Mesodermal cell (in vitro differentiated cells): ENCODE results near the gene PRMT9.

ENCODE experiments used
- H3K27ac ChIP-seq: 2 replicates; pipeline ENCODE4 v1.7.0; 2013; ENCODE audit warnings: mild to moderate bottlenecking, low read depth, low read length, moderate library complexity; ENCODE audit not compliant: severe bottlenecking
- H3K36me3 ChIP-seq: 2 replicates; pipeline ENCODE4 v1.7.1; 2013; ENCODE audit warnings: mild to moderate bottlenecking, low read length, moderate library complexity; ENCODE audit not compliant: control insufficient read depth, insufficient read depth
- H3K4me1 ChIP-seq: one replicate; pipeline ENCODE4 v1.7.1; 2013; ENCODE audit warnings: mild to moderate bottlenecking, low read length; ENCODE audit not compliant: insufficient read depth, control insufficient read depth, poor library complexity, severe bottlenecking
- H3K4me3 ChIP-seq: 2 replicates; pipeline ENCODE4 v1.7.0; 2013; ENCODE audit warnings: low read length, control low read depth, mild to moderate bottlenecking; ENCODE audit not compliant: insufficient read depth, poor library complexity, severe bottlenecking; ENCODE audit errors: extremely low read depth
- H3K9me3 ChIP-seq: 2 replicates; pipeline ENCODE4 v1.7.1; 2013; ENCODE audit warnings: mild to moderate bottlenecking, low read length, moderate library complexity; ENCODE audit not compliant: control insufficient read depth
- WGBS, 2 experiments: methylation state at CpG; one replicate each; pipeline ENCODE4 v1.1.5; 2013; ENCODE audit warnings: missing lambda C conversion rate in 2 of 2; ENCODE audit not compliant: insufficient coverage in 2 of 2; 5-methylcytosine and 5-hydroxymethylcytosine counted together

Gene PRMT9

DNA sequence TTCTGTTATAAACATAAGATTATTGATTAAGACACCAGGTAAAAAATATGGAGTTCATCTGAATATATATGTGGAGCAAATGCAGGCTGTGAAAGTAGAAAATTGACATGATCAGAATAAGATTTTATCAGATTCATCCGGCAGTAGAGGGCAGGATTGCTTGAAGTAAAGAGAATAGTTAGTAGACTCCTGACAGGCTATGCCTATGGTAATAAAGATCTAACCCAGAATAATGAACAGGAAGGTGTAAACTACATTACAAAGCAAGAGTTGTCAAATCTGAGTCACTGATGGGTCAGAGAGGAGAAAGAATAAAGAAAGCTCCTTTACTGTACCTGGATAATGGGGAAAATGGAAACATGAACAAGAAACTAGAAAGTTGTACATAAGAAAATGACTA is 87.6 kb downstream of the PRMT9 start:
- no peak overlapping the region for H3K27ac ChIP-seq
- H3K4me3 ChIP-seq, result no peak overlapping the region
- no peaks in the 10 kb centered on the region for H3K9me3 ChIP-seq
- peaks cover 12% of the 10 kb centered on the region for H3K4me1 ChIP-seq
- H3K36me3 ChIP-seq, result no peaks in the 10 kb centered on the region
- WGBS, 2 experiments, result 100% methylated on average over 1 of the region's 1 CpG; no CpG with 5 or more reads in 1 of the 2 experiments

DNA sequence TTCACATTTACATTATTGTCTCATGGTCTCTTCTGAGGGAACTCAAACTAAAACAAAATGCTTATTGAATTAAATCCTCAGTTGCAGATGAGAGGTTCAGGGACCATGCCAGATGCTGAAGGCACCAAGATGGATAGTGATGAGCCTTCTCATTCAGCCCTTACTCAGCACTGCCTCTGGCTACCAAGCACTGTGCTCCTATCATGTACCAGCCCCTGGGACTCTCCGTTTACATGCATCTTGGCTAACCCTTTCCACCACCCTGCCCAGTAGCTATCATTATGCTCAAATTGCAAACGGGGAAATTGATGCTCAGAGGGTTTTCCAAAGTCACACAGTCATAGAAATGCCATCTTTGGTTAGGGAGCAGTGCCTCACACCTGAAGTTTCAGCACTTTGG is 89.4 kb downstream of the PRMT9 start:
- Histone ChIP-seq H3K9me3 (no peaks in the 10 kb centered on the region), H3K36me3 (no peaks in the 10 kb centered on the region), H3K27ac (no peak overlapping the region), H3K4me3 (no peak overlapping the region), H3K4me1 (peaks cover 8% of the 10 kb centered on the region)
- WGBS, 2 experiments, result 77 to 100% methylated on average over 2 of the region's 2 CpGs

DNA sequence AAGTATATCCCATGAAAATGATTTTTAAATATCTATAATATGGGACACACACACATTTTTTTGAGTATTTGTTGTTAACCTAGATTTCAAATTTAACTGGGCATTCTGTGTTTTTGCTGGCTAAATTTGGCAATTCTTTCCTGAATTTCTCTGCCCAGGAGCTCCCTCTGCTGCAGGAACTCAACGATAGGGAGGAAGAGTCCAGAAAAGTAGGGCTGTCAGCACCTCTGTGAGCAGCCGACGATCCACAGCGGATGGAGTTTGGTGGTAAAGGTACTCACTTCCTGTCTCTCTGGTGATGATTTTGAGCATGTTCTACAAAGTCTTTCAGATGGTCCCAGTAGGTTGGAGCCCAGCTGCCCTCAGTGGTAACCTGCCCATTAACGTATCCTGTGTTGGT is 89.9 kb downstream of the PRMT9 start:
- Histone ChIP-seq H3K4me1 (peaks cover 7% of the 10 kb centered on the region), H3K27ac (no peak overlapping the region), H3K4me3 (no peak overlapping the region), H3K9me3 (no peaks in the 10 kb centered on the region), H3K36me3 (no peaks in the 10 kb centered on the region)
- WGBS, 2 experiments, result 77 to 85% methylated on average over 5 of the region's 5 CpGs

DNA sequence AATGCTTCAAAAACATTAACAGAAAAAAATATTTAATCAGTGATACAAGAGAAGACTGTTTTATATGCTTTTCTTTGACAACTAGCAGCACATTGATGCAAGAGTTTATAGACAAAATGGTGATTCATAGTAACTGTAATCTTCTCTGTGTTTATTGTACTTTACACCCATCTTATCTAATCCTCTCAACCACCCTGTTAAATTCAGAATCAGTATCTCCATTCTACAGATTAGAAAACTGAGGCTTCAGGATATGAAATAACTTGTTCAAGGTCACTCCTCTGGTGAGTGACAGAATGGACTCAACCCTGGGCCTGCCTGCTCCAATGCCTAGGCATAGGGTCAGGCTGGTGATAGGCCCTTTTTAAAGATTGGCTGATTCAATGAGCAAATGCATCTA is 92.9 kb downstream of the PRMT9 start:
- H3K27ac ChIP-seq, result no peak overlapping the region
- no peaks in the 10 kb centered on the region for H3K4me1 ChIP-seq
- H3K36me3 ChIP-seq, result no peaks in the 10 kb centered on the region
- H3K9me3 ChIP-seq, result no peaks in the 10 kb centered on the region
- H3K4me3 ChIP-seq, result no peak overlapping the region

DNA sequence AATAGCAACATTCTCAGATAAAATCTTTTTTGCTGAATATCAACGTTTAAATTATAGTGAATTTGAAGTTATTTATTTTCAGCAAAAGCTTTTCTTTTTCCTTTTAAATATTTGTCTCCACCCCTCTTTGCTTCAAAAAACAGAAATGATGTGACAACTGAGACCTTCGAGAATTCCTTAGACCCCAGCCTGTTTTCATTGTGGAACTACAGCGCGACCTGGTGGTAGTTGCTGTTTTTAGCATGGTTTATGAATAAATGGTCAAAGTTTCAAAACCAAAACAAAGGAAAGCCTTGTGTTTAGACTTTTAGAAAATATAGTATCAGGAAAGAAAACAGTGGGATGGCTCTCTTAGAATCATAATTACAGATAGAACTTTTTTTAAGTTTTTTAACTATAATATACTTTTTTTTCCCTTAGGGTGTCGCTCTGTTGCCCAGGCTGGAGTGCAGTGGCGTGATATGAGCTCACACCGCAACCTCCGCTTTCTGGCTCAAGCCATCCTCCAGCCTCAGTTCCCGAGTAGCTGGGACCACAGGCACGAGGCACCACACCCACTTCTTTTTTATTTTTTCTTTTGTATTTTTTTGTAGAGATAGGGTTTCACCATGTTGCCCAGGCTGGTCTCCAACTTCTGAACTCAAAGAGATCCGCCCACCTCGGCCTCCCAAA is 93.6 kb downstream of the PRMT9 start:
- Histone ChIP-seq H3K27ac (no peak overlapping the region), H3K36me3 (no peaks in the 10 kb centered on the region), H3K4me1 (no peaks in the 10 kb centered on the region), H3K9me3 (no peaks in the 10 kb centered on the region), H3K4me3 (no peak overlapping the region)
- 64 to 80% methylated on average over 5 to 6 of the region's 12 CpGs for WGBS, 2 experiments

DNA sequence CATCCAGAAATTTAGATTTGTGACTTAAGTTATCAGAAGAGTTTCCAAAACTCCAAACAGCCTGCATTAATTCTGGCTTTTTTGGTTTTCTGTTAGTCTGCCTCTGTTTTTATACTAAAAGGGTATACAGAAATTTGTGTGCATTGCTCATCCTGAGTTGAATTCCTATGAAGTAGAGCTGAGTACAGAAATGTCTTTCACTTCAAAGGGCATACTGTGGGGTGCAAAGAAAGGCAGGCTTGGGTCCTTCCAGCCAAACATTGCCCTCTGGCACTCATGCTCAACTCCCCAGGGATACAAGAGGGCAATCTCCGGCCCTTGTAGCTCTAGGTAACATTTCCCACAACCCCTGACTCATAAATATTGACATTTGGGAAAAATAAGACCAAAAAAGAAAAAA is 94.4 kb downstream of the PRMT9 start:
- no peaks in the 10 kb centered on the region for H3K36me3 ChIP-seq
- WGBS, 2 experiments, result no CpG with 5 or more reads among the region's 1 CpG
- no peak overlapping the region for H3K4me3 ChIP-seq
- no peak overlapping the region for H3K27ac ChIP-seq
- peaks cover 2% of the 10 kb centered on the region for H3K9me3 ChIP-seq
- H3K4me1 ChIP-seq, result no peaks in the 10 kb centered on the region
